OCI-LY3 (cell line): ENCODE measurements around the gene ZNF213.

Experiments used
- H2AFZ ChIP-seq: fragments of 200-600, 300-600 bp; shearing (Covaris generic); 2 replicates; pipeline ENCODE4 v1.6.0; 2014; ENCODE audit warnings: antibody characterized with exemption, low read depth, low read length
- H3K27ac ChIP-seq: fragments of 200-600, 300-600 bp; sonication (generic); 2 replicates; pipeline ENCODE4 v1.5.1; 2014; ENCODE audit warnings: mild to moderate bottlenecking, low read length, moderate library complexity, mixed read lengths
- H3K27me3 ChIP-seq: fragments of 200-600, 300-600 bp; sonication (generic); 2 replicates; pipeline ENCODE4 v1.6.1; 2014; ENCODE audit warnings: low read depth, low read length, mixed read lengths
- H3K36me3 ChIP-seq: fragments of 200-600, 300-600 bp; sonication (generic); replicated peaks from 2 replicates; pipeline ENCODE3; 2014; ENCODE audit warnings: low read depth, low read length, mixed read lengths
- H3K4me1 ChIP-seq: fragments of 300-600, 200-600 bp; sonication (generic); 2 replicates; pipeline ENCODE4 v1.6.1; 2014; ENCODE audit warnings: low read length, mixed read lengths
- H3K4me2 ChIP-seq: fragments of 200-600, 300-600 bp; sonication (generic); 2 replicates; pipeline ENCODE4 v1.6.1; 2014; ENCODE audit warnings: low read length, mixed read lengths
- H3K4me3 ChIP-seq: fragments of 300-600, 200-600 bp; sonication (generic); 2 replicates; pipeline ENCODE4 v1.5.1; 2014; ENCODE audit warnings: antibody characterized with exemption, mild to moderate bottlenecking, low read length, moderate library complexity
- H3K79me2 ChIP-seq: fragments of 300-600, 200-600 bp; shearing (Covaris generic); 2 replicates; pipeline ENCODE4 v1.6.1; 2014; ENCODE audit warnings: mild to moderate bottlenecking, low read length, mixed read lengths
- H3K9ac ChIP-seq: fragments of 300-600, 200-600 bp; shearing (Covaris generic); 2 replicates; pipeline ENCODE4 v1.6.0; 2014; ENCODE audit warnings: mild to moderate bottlenecking, low read length, moderate library complexity
- H3K9me3 ChIP-seq: fragments of 200-600, 300-600 bp; shearing (Covaris generic); 2 replicates; pipeline ENCODE4 v1.6.1; 2014; ENCODE audit warnings: low read length, mixed read lengths; ENCODE audit not compliant: insufficient read depth
- H4K20me1 ChIP-seq: fragments of 200-600, 300-600 bp; sonication (generic); 2 replicates; pipeline ENCODE4 v1.6.1; 2016; ENCODE audit warnings: low read length, mixed read lengths; ENCODE audit not compliant: insufficient read depth
- CTCF ChIP-seq: fragments of 200-600, 300-600 bp; sonication (generic); IDR thresholded peaks from 2 replicates; pipeline ENCODE4 v1.5.1; 2014; ENCODE audit warnings: antibody characterized with exemption, low read length, low read depth
- EZH2phosphoT487 ChIP-seq: fragments of 200-600 bp; shearing (Covaris generic); IDR thresholded peaks from 2 replicates; pipeline ENCODE4 v1.6.1; 2018; ENCODE audit warnings: antibody characterized with exemption, mixed run types, low read depth

The ZNF213 gene

GRCh38 chr16:3187798-3188674, 53.2 kb downstream of the ZNF213 start, which contains the start of gene OR1F1:
TSS of gene OR1F1 (plus strand) at chr16:3188204.
- Histone ChIP-seq H3K9me3 (no peaks in the 10 kb centered on the region), H4K20me1 (no peaks in the 10 kb centered on the region), H3K27me3 (no peaks in the 10 kb centered on the region), H3K79me2 (no peaks in the 10 kb centered on the region), H3K4me1 (peaks cover 13% of the 10 kb centered on the region; the same call in 1 of the 2 replicates), H3K36me3 (no peaks in the 10 kb centered on the region), H3K9ac (no peak within 1 kb of the TSS), H3K27ac (no peak within 1 kb of the TSS), H3K4me2 (peak within 1 kb of the TSS; percentile 62), H2AFZ (no peak within 1 kb of the TSS), H3K4me3 (peak within 1 kb of the TSS; percentile 59)
- TF ChIP-seq CTCF (no peak), EZH2phosphoT487 (no peak)

GRCh38 chr16:3188675-3188924, 53.8 kb downstream of the ZNF213 start:
- Histone ChIP-seq H3K4me3 (no peak overlapping the region), H2AFZ (no peak overlapping the region), H3K4me2 (peak overlapping the region; percentile 54; the same call in 1 of the 2 replicates), H3K9ac (no peak overlapping the region), H3K79me2 (no peaks in the 10 kb centered on the region), H4K20me1 (no peaks in the 10 kb centered on the region), H3K4me1 (peaks cover 13% of the 10 kb centered on the region; the same call in 1 of the 2 replicates), H3K9me3 (no peaks in the 10 kb centered on the region), H3K36me3 (no peaks in the 10 kb centered on the region), H3K27ac (no peak overlapping the region), H3K27me3 (no peaks in the 10 kb centered on the region)
- TF ChIP-seq EZH2phosphoT487 (no peak), CTCF (no peak)

GRCh38 chr16:3188925-3189825, 54.3 kb downstream of the ZNF213 start:
- Histone ChIP-seq H3K27ac (no peak overlapping the region), H3K4me3 (peak overlapping the region; percentile 78), H4K20me1 (no peaks in the 10 kb centered on the region), H3K4me2 (peak overlapping the region; percentile 62), H2AFZ (no peak overlapping the region), H3K79me2 (no peaks in the 10 kb centered on the region), H3K9ac (no peak overlapping the region), H3K4me1 (peaks cover 13% of the 10 kb centered on the region; the same call in 1 of the 2 replicates), H3K36me3 (no peaks in the 10 kb centered on the region), H3K27me3 (no peaks in the 10 kb centered on the region), H3K9me3 (no peaks in the 10 kb centered on the region)
- no peak for TF ChIP-seq EZH2phosphoT487
- no peak for TF ChIP-seq CTCF

DNA sequence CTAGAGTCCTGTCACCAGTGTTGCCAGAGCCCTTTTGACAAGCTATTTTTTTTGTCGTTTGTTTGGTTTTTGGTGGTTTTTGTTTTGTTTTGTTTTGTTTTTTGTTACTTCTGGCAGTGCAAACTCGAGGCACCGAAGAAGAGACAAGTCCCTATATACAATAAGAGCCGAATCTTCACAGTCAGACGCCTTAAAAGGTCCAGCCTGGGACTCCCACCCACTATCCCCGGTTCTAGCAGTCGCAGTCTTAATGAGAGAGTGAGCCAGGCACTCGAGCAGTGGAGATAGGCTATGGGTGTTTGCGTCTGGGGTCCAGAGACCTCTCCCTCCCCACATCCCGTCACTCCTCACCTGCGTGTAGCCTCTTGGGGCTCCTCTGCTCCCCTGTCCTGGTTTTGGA, 55.0 kb downstream of the ZNF213 start:
- no peak overlapping the region for H3K27ac ChIP-seq
- H3K27me3 ChIP-seq, result no peaks in the 10 kb centered on the region
- H3K79me2 ChIP-seq, result no peaks in the 10 kb centered on the region
- H2AFZ ChIP-seq, result peak overlapping the region; percentile 41; the same call in 1 of the 2 replicates
- H3K9ac ChIP-seq, result no peak overlapping the region
- H4K20me1 ChIP-seq, result no peaks in the 10 kb centered on the region
- H3K4me2 ChIP-seq, result peak overlapping the region; percentile 62
- peaks cover 13% of the 10 kb centered on the region; the same call in 1 of the 2 replicates for H3K4me1 ChIP-seq
- TF ChIP-seq CTCF, result no peak
- no peak for TF ChIP-seq EZH2phosphoT487
- H3K36me3 ChIP-seq, result no peaks in the 10 kb centered on the region
- H3K9me3 ChIP-seq, result no peaks in the 10 kb centered on the region
- H3K4me3 ChIP-seq, result peak overlapping the region; percentile 78
